Right cardiac atrium (tissue), 5 donors: Measurements from ENCODE around the gene SMARCD1. TPM values are rescaled to one million over a fixed set of nuclear protein-coding genes. Genes with fewer than 3 reads are reported as not detected.

Experiments
- ATAC-seq, 2 donors: fragments of 200-7000 bp; cut with Tn5 transposase; one replicate each; pipeline versions ENCODE4 v1.8.0 to v1.9.1; 2020; ENCODE audit warnings: moderate library complexity in 2 of 2, mild to moderate bottlenecking in 1 of 2
- DNase-seq, 3 donors: peaks; one replicate each; pipeline ENCODE4 v3.0.0-alpha.2; 2020
- H3K27ac ChIP-seq: one replicate; pipeline ENCODE4 v1.5.1; 2013; ENCODE audit warnings: mild to moderate bottlenecking, low read length, control low read depth, moderate library complexity
- H3K27me3 ChIP-seq: one replicate; pipeline ENCODE4 v1.6.1; 2013; ENCODE audit not compliant: control insufficient read depth, insufficient read depth
- H3K4me1 ChIP-seq: one replicate; pipeline ENCODE4 v1.6.1; 2013; ENCODE audit warnings: low read length; ENCODE audit not compliant: control insufficient read depth, insufficient read depth
- H3K4me3 ChIP-seq: one replicate; pipeline ENCODE4 v1.5.1; 2013; ENCODE audit warnings: low read length, control low read depth
- H3K9me3 ChIP-seq: one replicate; pipeline ENCODE4 v1.6.1; 2013; ENCODE audit warnings: low read length; ENCODE audit not compliant: control insufficient read depth
- WGBS: extraction: QIAGEN DNeasy Blood & Tissue Kit; methylation state at CpG from one replicate; pipeline ENCODE4 v1.1.7; 2013; 5-methylcytosine and 5-hydroxymethylcytosine counted together
- intact Hi-C, 4 donors: fragments of 100-400 bp; cut with DNase I; formaldehyde crosslinking; loops; one replicate each; pipeline versions ENCODE4 v1.11.0 to v1.14.0; 2022 to 2023
- polyA plus RNA-seq: library from polyadenylated mRNA; stranded (reverse); fragments of 200-250 nt; gene quantifications from one replicate; pipeline ENCODE4 v1.2.3, GENCODE V29; 2013
- total RNA-seq, 4 donors: library from RNA; stranded (reverse); fragmentation: NEBNext Ultra II Directional; extraction: Animal tissue kit (Norgen Biotek cat#: 25700); gene quantifications; one replicate each; pipeline ENCODE4 v1.2.1, GENCODE V29; 2021
- donor health status: healthy with polysubstance abuse.
- donor health status: DM: no; HTN: yes; CAD: no.
- donor health status: DM: no; HTN: no; CAD: no.
- donor health status: DM: no; HTN: yes; CAD: no; lungs with severe emphysema.
- donor health status: DM: yes; HTN: yes; CAD: no.

SMARCD1 gene
- total and polyA plus RNA-seq, 5 donors: 11.6 to 24.5 (median 19.5) TPM

GRCh38 chr12:50057000-50057841, 27.9 kb upstream of the SMARCD1 start, which contains the start of gene ASIC1:
Gene ASIC1, plus strand, starts transcription at chr12:50057596. Its CDS starts 1,171 bp downstream, at chr12:50058767.
- intact Hi-C loops: loop anchor here (2.0 to 10.0 kb wide), 5 partner anchors 88 to 282 kb away; no protein-coding TSS in a partner anchor
- no peaks in the 10 kb centered on the region for H3K27me3 ChIP-seq
- ATAC-seq (peak; percentile 83 to 84), DNase-seq (peak; percentile 77 to 93 (median 92))
- no peak within 1 kb of the TSS for H3K27ac ChIP-seq
- H3K4me3 ChIP-seq: peak within 1 kb of the TSS; percentile 58
- WGBS: under 1% methylated on average over 87 of the region's 88 CpGs
- no peaks in the 10 kb centered on the region for H3K9me3 ChIP-seq
- H3K4me1 ChIP-seq: no peaks in the 10 kb centered on the region

GRCh38 chr12:50057896-50058670, 27.1 kb upstream of the SMARCD1 start:
- no peak for ATAC-seq
- no peaks in the 10 kb centered on the region for H3K4me1 ChIP-seq
- DNase-seq: peak in 1 of 3 donors; percentile 56
- H3K9me3 ChIP-seq: no peaks in the 10 kb centered on the region
- no peaks in the 10 kb centered on the region for H3K27me3 ChIP-seq
- no peak overlapping the region for H3K27ac ChIP-seq
- 18% methylated on average over 30 of the region's 30 CpGs for WGBS
- H3K4me3 ChIP-seq: peak overlapping the region; percentile 58
- intact Hi-C loops: loop anchor here (2.0 to 10.0 kb wide), 5 partner anchors 89 to 283 kb away; no protein-coding TSS in a partner anchor

DNA sequence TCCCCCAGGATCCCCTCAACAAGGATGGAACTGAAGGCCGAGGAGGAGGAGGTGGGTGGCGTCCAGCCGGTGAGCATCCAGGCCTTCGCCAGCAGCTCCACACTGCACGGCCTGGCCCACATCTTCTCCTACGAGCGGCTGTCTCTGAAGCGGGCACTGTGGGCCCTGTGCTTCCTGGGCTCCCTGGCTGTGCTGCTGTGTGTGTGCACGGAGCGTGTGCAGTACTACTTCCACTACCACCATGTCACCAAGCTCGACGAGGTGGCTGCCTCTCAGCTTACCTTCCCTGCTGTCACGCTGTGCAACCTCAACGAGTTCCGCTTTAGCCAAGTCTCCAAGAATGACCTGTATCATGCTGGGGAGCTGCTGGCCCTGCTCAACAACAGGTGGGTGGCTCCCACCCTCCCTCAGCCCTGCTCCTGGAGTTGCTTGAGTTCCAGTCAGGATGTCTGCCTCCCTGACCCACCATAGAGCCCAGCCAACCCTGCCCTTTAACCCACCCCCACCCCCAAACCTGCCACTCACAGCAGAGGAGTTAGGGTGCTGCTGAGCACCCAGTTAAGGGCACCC, 26.3 kb upstream of the SMARCD1 start:
- Histone ChIP-seq H3K27ac (no peak overlapping the region), H3K27me3 (no peaks in the 10 kb centered on the region), H3K4me3 (no peak overlapping the region), H3K9me3 (no peaks in the 10 kb centered on the region), H3K4me1 (no peaks in the 10 kb centered on the region)
- intact Hi-C loops: loop anchor here (5.0 to 10.0 kb wide), 4 partner anchors 92 to 284 kb away; no protein-coding TSS in a partner anchor
- ATAC-seq (no peak), DNase-seq (peak in 1 of 3 donors; percentile 33)
- WGBS: 92% methylated on average over 15 of the region's 15 CpGs

DNA sequence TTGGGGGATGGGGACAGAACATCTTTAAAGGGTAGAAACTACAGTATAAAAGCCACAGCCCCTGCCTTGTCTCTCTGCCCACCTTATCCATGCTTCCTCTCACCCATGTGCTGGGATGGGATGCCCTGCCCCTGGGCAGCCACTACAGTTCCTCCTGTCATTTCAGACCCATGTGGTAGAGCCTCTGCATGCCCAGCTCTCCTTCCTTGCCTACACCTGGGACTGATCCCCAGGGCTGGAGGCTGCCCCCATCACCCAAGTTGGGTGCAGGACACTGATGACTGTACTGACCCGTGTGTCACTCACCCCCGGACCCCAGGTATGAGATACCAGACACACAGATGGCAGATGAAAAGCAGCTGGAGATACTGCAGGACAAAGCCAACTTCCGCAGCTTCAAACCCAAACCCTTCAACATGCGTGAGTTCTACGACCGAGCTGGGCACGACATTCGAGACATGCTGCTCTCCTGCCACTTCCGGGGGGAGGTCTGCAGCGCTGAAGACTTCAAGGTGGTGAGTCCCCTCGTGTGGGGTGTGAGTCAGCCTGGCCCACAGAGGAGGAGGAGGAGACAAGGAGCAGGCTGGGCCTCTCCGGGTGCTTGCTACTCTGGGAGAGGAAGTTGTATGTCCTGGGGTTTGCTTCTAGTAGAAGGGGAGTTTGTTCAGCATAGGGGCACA, 25.6 kb upstream of the SMARCD1 start:
- WGBS: 74% methylated on average over 12 of the region's 12 CpGs
- H3K27ac ChIP-seq: no peak overlapping the region
- H3K4me1 ChIP-seq: no peaks in the 10 kb centered on the region
- no peak overlapping the region for H3K4me3 ChIP-seq
- H3K27me3 ChIP-seq: no peaks in the 10 kb centered on the region
- H3K9me3 ChIP-seq: no peaks in the 10 kb centered on the region
- intact Hi-C loops: loop anchor here (5.0 to 10.0 kb wide), 4 partner anchors 92 to 285 kb away; no protein-coding TSS in a partner anchor
- DNase-seq (peak in 2 of 3 donors; percentile 23 to 26), ATAC-seq (no peak)

- H3K4me1 ChIP-seq: no peaks in the 10 kb centered on the region
- H3K27me3 ChIP-seq: no peaks in the 10 kb centered on the region
- 68% methylated on average over 4 of the region's 4 CpGs for WGBS
- H3K4me3 ChIP-seq: no peak overlapping the region
- DNase-seq (peak in 1 of 3 donors; percentile 21), ATAC-seq (no peak)
- H3K9me3 ChIP-seq: no peaks in the 10 kb centered on the region
- intact Hi-C loops: loop anchor here in 2 of 4 donors (10.0 kb wide), 1 partner anchor 195 kb away; no protein-coding TSS in a partner anchor
- no peak overlapping the region for H3K27ac ChIP-seq
Measured at GRCh38 chr12:50060120-50060468, 25.0 kb upstream of the SMARCD1 start.

- Histone ChIP-seq H3K27me3 (no peaks in the 10 kb centered on the region), H3K27ac (no peak overlapping the region), H3K9me3 (no peaks in the 10 kb centered on the region), H3K4me1 (peaks cover under 1% of the 10 kb centered on the region), H3K4me3 (no peak overlapping the region)
- DNase-seq (peak in 2 of 3 donors; percentile 21 to 53), ATAC-seq (no peak)
- WGBS: 77% methylated on average over 2 of the region's 2 CpGs
- intact Hi-C loops: loop anchor here in 2 of 4 donors (10.0 kb wide), 1 partner anchor 196 kb away; no protein-coding TSS in a partner anchor
Measured at GRCh38 chr12:50061171-50061570, 24.0 kb upstream of the SMARCD1 start.

GRCh38 chr12:50061946-50062686, 23.0 kb upstream of the SMARCD1 start:
- 58% methylated on average over 6 of the region's 6 CpGs for WGBS
- peak in 1 of 3 donors; percentile 73 for DNase-seq
- H3K27ac ChIP-seq: no peak overlapping the region
- peaks cover 3% of the 10 kb centered on the region for H3K4me1 ChIP-seq
- no peaks in the 10 kb centered on the region for H3K27me3 ChIP-seq
- no peak overlapping the region for H3K4me3 ChIP-seq
- H3K9me3 ChIP-seq: no peaks in the 10 kb centered on the region
- ATAC-seq: peak in 1 of 2 donors; percentile 16
- intact Hi-C loops: loop anchor here in 2 of 4 donors (10.0 kb wide), 1 partner anchor 197 kb away; no protein-coding TSS in a partner anchor

- Histone ChIP-seq H3K27ac (no peak overlapping the region), H3K4me3 (no peak overlapping the region), H3K27me3 (no peaks in the 10 kb centered on the region), H3K9me3 (no peaks in the 10 kb centered on the region), H3K4me1 (peaks cover 3% of the 10 kb centered on the region)
- intact Hi-C loops: loop anchor here in 2 of 4 donors (10.0 kb wide), 1 partner anchor 198 kb away; no protein-coding TSS in a partner anchor
- DNase-seq (no peak), ATAC-seq (peak in 1 of 2 donors; percentile 9)
- 75% methylated on average over 5 of the region's 5 CpGs for WGBS
Measured at GRCh38 chr12:50062728-50063460, 22.2 kb upstream of the SMARCD1 start.

- H3K9me3 ChIP-seq: no peaks in the 10 kb centered on the region
- ATAC-seq (no peak), DNase-seq (no peak)
- intact Hi-C loops: loop anchor here in 2 of 4 donors (5.0 to 10.0 kb wide), 2 partner anchors 99 to 201 kb away; no protein-coding TSS in a partner anchor
- H3K4me1 ChIP-seq: peaks cover 3% of the 10 kb centered on the region
- H3K27ac ChIP-seq: no peak overlapping the region
- 82% methylated on average over 3 of the region's 3 CpGs for WGBS
- no peak overlapping the region for H3K4me3 ChIP-seq
- no peaks in the 10 kb centered on the region for H3K27me3 ChIP-seq
Measured at GRCh38 chr12:50065726-50066310, 19.3 kb upstream of the SMARCD1 start.
